Heart right ventricle (tissue), 16 donors: ENCODE results near the gene PAGE1. TPM values are rescaled to one million over a fixed set of nuclear protein-coding genes. Genes with fewer than 3 reads are reported as not detected.

ENCODE experiments used
- ATAC-seq, 8 donors: fragments of 200-7000 bp; cut with Tn5 transposase; one replicate each; pipeline ENCODE4 v1.9.1; 2020; ENCODE audit warnings: mild to moderate bottlenecking in 8 of 8, moderate library complexity in 8 of 8, moderate number of reproducible peaks in 1 of 8
- DNase-seq, 2 donors: peaks; one replicate each; pipeline ENCODE4 v3.0.0-alpha.2; 2020
- H3K27ac ChIP-seq, 10 donors: fragments of 200-600 bp; sonication (generic) in 2 of 10; one replicate each; pipeline versions ENCODE4 v1.5.0 to v1.8.0; 2020 to 2022; ENCODE audit warnings: mild to moderate bottlenecking in 3 of 10
- H3K27me3 ChIP-seq, 7 donors: fragments of 200-600 bp; one replicate each; pipeline ENCODE4 v1.8.0; 2021 to 2022; ENCODE audit warnings: mild to moderate bottlenecking in 2 of 7
- H3K36me3 ChIP-seq, 9 donors: fragments of 200-600 bp; sonication (generic) in 1 of 9; one replicate each; pipeline versions ENCODE4 v1.5.0 to v1.8.0; 2020 to 2022; ENCODE audit warnings: mild to moderate bottlenecking in 2 of 9
- H3K4me1 ChIP-seq, 9 donors: fragments of 200-600 bp; sonication (generic) in 1 of 9; one replicate each; pipeline versions ENCODE4 v1.5.0 to v1.8.0; 2020 to 2022; ENCODE audit warnings: mild to moderate bottlenecking in 4 of 9
- H3K4me3 ChIP-seq, 10 donors: fragments of 200-600 bp; sonication (generic) in 2 of 10; one replicate each; pipeline versions ENCODE4 v1.5.0 to v1.8.0; 2020 to 2022; ENCODE audit warnings: mild to moderate bottlenecking in 7 of 10, moderate library complexity in 2 of 10
- H3K9me3 ChIP-seq, 11 donors: fragments of 200-600 bp in 10 of 11; sonication (generic) in 2 of 11; one replicate each; pipeline versions ENCODE4 v1.5.0 to v1.8.0; 2013 to 2022; ENCODE audit warnings: mild to moderate bottlenecking in 2 of 11, control low read depth in 1 of 11, moderate library complexity in 1 of 11
- WGBS, 2 donors: extraction: QIAGEN DNeasy Blood & Tissue Kit; methylation state at CpG; one replicate each; pipeline ENCODE4 v1.1.7; 2013; ENCODE audit warnings: inconsistent platforms in 1 of 2; 5-methylcytosine and 5-hydroxymethylcytosine counted together
- intact Hi-C, 10 donors: fragments of 100-400 bp; cut with DNase I; formaldehyde crosslinking; loops; one replicate each; pipeline versions ENCODE4 v1.11.1 to v1.14.2; 2022
- polyA plus RNA-seq, 2 donors: library from polyadenylated mRNA; stranded (reverse); fragments of 200-250 nt; gene quantifications; one replicate each; pipeline ENCODE4 v1.2.3, GENCODE V29; 2013
- total RNA-seq, 10 donors: library from RNA; stranded (reverse); fragmentation: NEBNext Ultra II Directional in 3 of 10; extraction: Animal tissue kit (Norgen Biotek cat#: 25700) in 3 of 10; gene quantifications; one replicate each; pipeline versions ENCODE4 v1.2.1 to v1.2.4, GENCODE V29; 2021 to 2023
- TF ChIP-seq, protein P1 (sequence below), 9 donors: fragments of 200-600 bp; sonication (generic) in 2 of 9; IDR thresholded peaks; one replicate each; pipeline versions ENCODE4 v1.5.0 to v1.8.0; 2021 to 2022; ENCODE audit warnings: antibody characterized with exemption in 9 of 9, mild to moderate bottlenecking in 5 of 9, moderate library complexity in 1 of 9
- donor health status: Arrhythmogenic right ventricular cardiomyopathy.
- donor health status: ischemic (EF 13 %, LVEDD 7.1; RV severe dilation, severe dysfunction).
- donor health status: healthy with polysubstance abuse.
- donor health status: DM: no; HTN: yes; CAD: no.
- donor health status: DM: no; HTN: no; CAD: no.
- donor health status: ischemic (EF 25% LVEDD 6.9; RV normal size, moderate dysfunction).
- donor health status: ischemic (EF 25% LVEDD 5.7; RV mildly dilated, moderate dysfunction).
- donor health status: healthy.
- donor health status: DM: yes; HTN: yes; CAD: no.
- donor health status: Ischemic cardiomyopathy.
- donor health status: ischemic (EF 35%, LVEDD 5.7; RV mildly dilated, moderate dysfunction).
- donor health status: nonischemic (EF 11% LVEDD 7.7; RV severe dilation, severe dysfunction).
- donor health status: DM: yes; HTN: yes; CAD: no.
- donor health status: PGD.
- donor health status: ischemic (EF 29% LVEDD 5.4; RV normal size, mild dysfunction).
- donor health status: nonischemic (EF 23%, LVEDD 6.1; RV moderate dilation, normal function).

Gene PAGE1
- total and polyA plus RNA-seq, 12 donors: not detected

- ATAC-seq: no peak
- intact Hi-C loops: no loop called here
- Histone ChIP-seq H3K4me1 (no peaks in the 10 kb centered on the region), H3K27ac (no peak overlapping the region), H3K9me3 (no peaks in the 10 kb centered on the region), H3K36me3 (no peaks in the 10 kb centered on the region), H3K27me3 (peaks cover 0 to 59% (median 0%) of the 10 kb centered on the region in 7 donors), H3K4me3 (no peak overlapping the region)
- 96 to 100% methylated on average over 1 of the region's 1 CpG for WGBS, 2 donors
- TF ChIP-seq, protein P1, sequence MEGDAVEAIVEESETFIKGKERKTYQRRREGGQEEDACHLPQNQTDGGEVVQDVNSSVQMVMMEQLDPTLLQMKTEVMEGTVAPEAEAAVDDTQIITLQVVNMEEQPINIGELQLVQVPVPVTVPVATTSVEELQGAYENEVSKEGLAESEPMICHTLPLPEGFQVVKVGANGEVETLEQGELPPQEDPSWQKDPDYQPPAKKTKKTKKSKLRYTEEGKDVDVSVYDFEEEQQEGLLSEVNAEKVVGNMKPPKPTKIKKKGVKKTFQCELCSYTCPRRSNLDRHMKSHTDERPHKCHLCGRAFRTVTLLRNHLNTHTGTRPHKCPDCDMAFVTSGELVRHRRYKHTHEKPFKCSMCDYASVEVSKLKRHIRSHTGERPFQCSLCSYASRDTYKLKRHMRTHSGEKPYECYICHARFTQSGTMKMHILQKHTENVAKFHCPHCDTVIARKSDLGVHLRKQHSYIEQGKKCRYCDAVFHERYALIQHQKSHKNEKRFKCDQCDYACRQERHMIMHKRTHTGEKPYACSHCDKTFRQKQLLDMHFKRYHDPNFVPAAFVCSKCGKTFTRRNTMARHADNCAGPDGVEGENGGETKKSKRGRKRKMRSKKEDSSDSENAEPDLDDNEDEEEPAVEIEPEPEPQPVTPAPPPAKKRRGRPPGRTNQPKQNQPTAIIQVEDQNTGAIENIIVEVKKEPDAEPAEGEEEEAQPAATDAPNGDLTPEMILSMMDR (IDR thresholded peaks at IDR 0.05): no peak
- DNase-seq: no peak
These were observed 15.0 kb upstream of the PAGE1 start for GRCh38 chrX:49710744-49711319.

GRCh38 chrX:49704691-49705404 lies 9.1 kb upstream of the PAGE1 start:
- WGBS, 2 donors: 69 to 72% methylated on average over 8 of the region's 8 CpGs
- intact Hi-C loops: no loop called here
- ATAC-seq (no peak), DNase-seq (no peak)
- H3K27me3 ChIP-seq: peaks cover 0 to 56% (median 0%) of the 10 kb centered on the region in 7 donors
- H3K4me3 ChIP-seq: no peak overlapping the region
- H3K4me1 ChIP-seq: no peaks in the 10 kb centered on the region
- TF ChIP-seq, protein P1 (IDR thresholded peaks at IDR 0.05): no peak
- H3K36me3 ChIP-seq: no peaks in the 10 kb centered on the region
- H3K27ac ChIP-seq: no peak overlapping the region
- no peaks in the 10 kb centered on the region for H3K9me3 ChIP-seq

- H3K27me3 ChIP-seq: peaks cover 0 to 39% (median 0%) of the 10 kb centered on the region in 7 donors
- H3K27ac ChIP-seq: no peak overlapping the region
- peaks cover 0 to 3% (median 0%) of the 10 kb centered on the region in 11 donors for H3K9me3 ChIP-seq
- no peaks in the 10 kb centered on the region for H3K36me3 ChIP-seq
- ATAC-seq (no peak), DNase-seq (no peak)
- TF ChIP-seq, protein P1 (IDR thresholded peaks at IDR 0.05): no peak
- WGBS, 2 donors: 39 to 41% methylated on average over 5 of the region's 5 CpGs
- no peak overlapping the region for H3K4me3 ChIP-seq
- intact Hi-C loops: no loop called here
- no peaks in the 10 kb centered on the region for H3K4me1 ChIP-seq
These were observed 6.1 kb upstream of the PAGE1 start for GRCh38 chrX:49701933-49702332.

DNA sequence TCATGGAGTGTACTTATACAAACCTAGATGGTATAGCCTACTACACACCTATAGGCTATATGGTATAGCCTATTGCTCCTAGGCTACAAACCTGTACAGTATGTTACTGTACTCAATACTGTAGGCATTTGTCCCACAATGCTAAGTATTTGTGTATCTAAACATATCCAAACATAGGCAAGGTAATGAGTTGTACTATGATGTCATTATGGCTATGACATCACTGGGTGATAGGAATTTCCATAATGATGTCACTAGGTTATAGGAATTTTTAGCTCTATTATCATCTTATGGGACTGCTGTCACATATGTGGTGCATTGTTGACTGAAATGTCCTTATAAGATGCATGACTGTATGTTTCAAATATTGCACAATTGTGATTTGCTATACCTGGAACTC lies 5.5 kb upstream of the PAGE1 start:
- ATAC-seq (no peak), DNase-seq (no peak)
- Histone ChIP-seq H3K4me3 (no peak overlapping the region), H3K9me3 (peaks cover 0 to 3% (median 0%) of the 10 kb centered on the region in 11 donors), H3K4me1 (no peaks in the 10 kb centered on the region), H3K36me3 (no peaks in the 10 kb centered on the region), H3K27ac (no peak overlapping the region), H3K27me3 (peaks cover 0 to 34% (median 0%) of the 10 kb centered on the region in 7 donors)
- intact Hi-C loops: no loop called here
- TF ChIP-seq, protein P1 (IDR thresholded peaks at IDR 0.05): no peak
